Measurements from ENCODE around the gene ZFP36L2.

The ZFP36L2 gene

DNA sequence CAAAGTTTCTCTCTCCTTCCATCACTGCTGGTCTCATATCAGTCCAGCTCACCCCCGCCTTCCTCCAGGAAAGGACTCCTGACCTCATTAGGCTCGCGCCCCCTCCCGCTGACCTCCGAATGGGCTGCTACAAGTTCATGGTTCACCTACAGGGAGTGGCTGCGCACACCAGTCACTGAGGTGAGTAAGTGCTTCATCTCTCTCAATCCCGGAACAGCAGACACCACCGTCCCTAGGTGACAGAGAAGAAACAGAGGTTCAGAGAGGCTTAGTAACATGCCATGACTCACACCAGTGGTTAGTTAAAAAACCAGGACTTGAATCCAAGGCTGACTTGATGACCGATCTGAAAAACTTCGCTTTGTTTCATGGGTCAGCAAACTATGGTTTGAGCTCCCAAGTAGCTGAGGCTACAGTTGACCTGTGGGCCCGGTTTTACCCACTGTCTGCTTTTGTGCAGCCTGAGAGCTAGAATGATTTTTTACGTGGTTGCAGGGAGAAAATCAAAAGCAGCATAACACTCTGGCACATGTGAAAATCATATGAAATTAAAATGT lies 42.0 kb downstream of the ZFP36L2 start:
- DNase-seq: peak; percentile 56

DNA sequence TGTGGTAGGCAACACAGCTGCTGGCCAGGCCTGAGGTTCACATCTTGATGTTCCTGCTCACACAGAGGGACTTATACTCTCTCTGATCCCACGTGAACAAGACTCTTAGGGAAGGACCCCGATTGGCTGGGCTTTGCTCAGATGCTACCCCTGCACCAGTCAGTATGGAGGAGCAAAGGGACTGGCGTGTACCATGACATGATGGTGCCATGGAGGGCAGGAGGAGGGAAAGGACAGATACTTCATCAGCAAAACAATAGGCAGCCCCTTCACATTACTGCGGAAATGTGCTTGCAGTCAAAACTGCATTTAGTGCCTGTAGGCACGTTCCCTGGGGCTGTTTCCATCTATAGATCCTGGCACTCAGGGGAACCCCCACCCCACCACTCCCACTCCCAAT lies 42.7 kb downstream of the ZFP36L2 start:
- no peak for DNase-seq

DNA sequence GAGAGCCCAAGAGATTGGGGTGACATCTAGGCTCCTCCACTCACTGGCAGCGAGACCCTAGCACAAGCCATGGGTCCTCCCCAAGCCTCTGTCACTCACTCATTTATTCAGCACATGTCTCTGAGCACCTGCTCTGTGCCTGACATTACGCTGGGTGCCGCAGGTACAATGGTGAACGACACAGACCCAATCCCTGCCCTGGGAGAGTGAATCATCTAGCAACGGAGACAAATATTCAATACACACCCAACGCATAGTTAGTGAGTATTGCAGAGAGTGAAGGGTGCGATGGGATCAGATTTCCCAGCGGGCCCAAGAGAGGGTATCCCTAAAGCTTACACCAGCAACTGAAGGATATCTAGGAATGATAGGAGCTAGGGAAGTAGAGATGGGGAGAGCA lies 45.5 kb downstream of the ZFP36L2 start:
- DNase-seq: no peak

DNA sequence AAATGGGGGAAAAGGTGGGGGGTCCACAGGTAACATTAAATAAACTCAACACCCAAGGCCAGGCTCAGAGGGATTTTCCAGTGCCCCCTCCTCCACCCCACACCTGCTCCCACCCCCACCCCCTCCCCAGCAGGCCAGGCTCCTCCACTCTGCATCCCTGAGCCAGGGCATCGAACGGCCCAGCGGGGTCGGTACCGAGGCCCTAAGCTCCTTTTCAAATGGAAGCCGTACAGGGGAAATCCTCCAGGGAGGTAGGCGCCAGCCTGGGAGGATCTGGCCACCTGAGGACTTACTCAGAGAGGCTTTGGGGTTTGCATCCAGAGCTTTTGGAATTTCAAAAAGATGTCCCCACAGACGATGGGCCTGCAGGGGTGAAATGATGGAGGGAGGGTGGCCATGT lies 46.5 kb downstream of the ZFP36L2 start:
- DNase-seq: no peak

DNA sequence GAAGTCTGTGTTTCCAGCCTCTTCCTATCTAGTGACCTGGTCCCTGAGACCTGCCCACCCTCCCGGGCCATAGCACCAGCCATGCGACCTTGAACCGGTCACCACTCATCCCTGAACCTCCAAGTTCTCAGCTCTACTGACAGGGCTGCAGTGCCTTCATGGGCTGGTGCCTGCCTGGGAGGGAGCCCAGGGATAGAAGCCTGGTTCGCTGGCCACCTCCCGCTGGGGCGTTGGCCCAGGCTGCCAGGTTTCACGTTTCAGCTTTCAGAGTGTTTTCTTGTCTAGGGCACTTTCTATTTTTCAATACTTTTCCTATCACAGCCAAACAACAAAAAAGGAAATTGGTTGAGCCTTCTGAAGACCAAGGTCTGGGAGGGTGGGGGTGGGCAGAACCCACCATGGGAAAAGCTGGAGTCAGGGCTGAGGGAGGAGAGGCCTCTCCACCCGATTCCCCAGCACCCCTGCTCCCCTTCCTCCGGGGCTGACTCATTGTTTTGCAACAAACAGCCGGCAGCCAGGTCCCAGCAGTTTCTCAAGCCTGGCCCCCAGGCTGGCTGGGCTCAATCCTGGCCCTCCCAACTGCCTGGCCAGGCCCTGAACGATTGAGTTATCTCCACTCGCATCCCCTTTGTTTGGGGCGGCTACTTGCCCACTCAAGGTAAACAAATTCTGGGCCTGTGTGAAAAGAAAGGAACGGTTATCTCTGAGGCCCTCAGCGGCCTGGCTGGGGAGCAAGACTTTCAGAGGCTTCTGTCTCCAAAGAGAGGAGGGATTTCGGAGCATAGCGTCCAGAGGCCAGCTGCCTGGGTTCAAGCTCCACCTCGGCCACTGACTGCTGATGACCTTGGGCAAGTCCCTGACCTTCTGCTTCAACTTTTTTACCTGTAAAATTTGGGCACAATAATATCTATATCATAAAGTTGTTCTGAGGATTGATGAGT lies 47.5 kb downstream of the ZFP36L2 start:
- no peak for DNase-seq

DNA sequence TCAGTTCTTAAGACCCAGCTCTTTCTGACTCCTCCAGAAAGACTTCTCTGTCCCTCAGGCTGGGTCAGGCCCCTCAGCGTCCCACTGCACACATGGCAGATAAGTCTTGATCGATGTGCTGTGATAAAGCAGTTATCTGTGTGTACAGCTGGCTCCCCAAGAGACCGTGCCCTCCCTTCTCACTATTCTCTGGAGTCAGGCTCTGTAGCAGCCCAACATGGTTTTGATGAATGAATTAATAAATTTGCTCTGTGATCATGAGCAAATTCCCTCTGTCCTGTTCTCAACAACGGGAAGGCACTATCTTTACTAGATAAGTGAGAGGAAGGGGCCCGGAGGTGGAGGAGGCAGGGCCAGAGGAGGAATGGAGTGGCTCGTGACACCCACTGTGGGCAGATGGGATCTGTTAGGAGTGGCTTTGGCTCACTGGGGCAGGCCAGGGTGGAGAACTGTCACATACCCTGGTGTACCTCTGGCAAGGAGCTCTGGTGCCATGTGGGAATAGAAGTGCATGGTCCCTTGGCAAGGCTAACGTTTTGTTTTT lies 48.3 kb downstream of the ZFP36L2 start:
- no peak for DNase-seq

DNA sequence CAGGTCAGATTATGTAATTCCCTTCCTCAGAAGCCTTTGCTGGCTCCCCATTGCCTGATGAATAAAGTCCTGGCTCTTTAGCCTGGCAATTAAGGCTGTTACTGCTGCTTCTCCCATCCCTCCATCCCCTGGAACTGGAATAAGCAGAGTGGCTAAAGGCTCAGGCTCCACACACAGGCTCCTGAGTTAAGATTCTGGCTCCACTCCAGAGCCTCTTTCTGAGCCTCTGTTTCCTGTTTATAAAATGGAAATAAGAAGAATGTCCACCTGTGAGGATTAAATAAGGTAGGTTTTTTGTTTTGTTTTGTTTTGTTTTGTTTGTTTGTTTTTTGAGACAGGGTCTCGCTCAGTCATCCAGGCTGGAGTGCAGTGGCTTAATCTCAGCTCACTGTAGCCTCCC lies 50.0 kb downstream of the ZFP36L2 start:
- DNase-seq: no peak

DNA sequence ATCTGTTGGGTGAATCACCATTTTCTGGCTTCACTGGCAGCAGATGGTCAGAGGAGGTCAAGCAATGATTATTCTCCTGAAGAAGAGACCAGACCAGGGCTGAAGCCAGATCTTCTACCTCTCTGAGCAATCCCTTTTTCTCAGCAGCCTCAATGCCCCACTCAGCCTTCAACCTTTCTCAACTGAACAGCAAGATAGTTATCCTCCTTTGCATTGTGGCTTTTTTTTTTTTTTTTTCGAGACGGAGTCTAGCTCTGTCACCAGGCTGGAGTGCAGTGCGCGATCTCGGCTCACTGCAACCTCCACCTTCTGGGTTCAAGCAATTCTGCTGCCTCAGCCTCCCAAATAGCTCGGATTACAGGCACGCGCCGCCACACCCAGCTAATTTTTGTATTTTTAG lies 50.5 kb downstream of the ZFP36L2 start:
- DNase-seq: peak; percentile 40

DNA sequence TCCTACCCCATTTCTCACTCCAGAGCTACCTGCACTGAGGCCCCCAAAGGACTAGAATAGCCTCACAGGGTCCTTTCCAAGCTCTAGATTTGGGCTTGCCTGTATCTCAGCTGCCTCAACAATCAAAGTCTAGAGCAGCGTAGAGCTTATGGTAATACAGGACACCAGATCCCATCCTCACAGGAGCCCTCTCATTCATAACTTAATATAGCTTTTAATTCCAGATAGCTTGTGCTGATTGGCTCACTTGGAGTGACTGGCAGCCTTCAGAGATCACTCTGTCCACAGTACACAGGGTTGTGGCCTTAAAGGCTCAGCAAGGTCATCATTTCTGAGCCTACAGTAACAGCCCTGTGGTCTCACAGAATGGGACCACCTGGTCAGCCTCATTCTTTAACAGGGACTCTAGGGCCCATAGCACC lies 51.4 kb downstream of the ZFP36L2 start:
- DNase-seq: no peak

DNA sequence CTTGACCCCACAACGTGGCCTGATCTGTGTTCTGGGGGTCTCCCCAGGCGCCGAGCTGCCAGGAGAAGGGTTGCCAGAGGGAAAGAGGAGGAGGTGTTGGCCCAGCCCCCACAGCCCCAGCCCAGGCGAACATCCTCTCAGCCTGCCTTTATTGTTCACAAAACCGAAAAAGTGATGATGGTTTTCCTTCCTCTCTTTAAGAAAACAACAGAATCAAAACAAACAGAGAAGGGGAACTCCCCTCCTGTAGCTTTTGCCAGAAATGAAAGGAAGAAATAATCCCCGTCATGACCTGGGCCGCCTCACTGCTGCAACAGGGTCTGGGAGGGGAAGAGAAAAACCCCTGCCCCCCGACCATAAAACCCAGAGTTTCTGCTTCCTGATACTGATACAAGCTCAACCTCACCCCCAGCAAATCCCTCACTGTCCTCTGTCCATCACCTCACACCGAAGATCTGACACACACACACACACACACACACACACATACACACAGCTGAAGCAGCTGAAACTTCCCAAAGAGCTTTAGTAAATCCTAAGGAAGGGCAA lies 52.0 kb downstream of the ZFP36L2 start:
- peak; percentile 91 for DNase-seq
